ENCODE results near the gene TSC22D1.
A peak's percentile ranks its signal among the peaks of the same experiment; 100 is the strongest.
"Not testable (repeated sequence)": the region's sequence is repeated elsewhere in the genome, so short reads cannot be mapped to it uniquely, and the experiment has no call there.

TSC22D1 gene

GRCh38 chr13:44468874-44469273 lies 107.3 kb downstream of the TSC22D1 start:
- H3K36me3 Mint-ChIP-seq (ENCODE audit: low read depth): no peaks in the 10 kb centered on the region
- no peak overlapping the region for H3K4me3 Mint-ChIP-seq
- H3K9me3 Mint-ChIP-seq: no peaks in the 10 kb centered on the region
- no peak for TF ChIP-seq CTCF (IDR thresholded peaks at IDR 0.05; ENCODE audit: unreplicated experiment in 3 of 3)
- no peaks in the 10 kb centered on the region for H3K27me3 Mint-ChIP-seq (ENCODE audit: low read depth)
- H3K4me1 Mint-ChIP-seq: peaks cover 24% of the 10 kb centered on the region
- H3K27ac Mint-ChIP-seq: peak overlapping the region; percentile 1 to 43 (median 33)

GRCh38 chr13:44465318-44465717 lies 110.8 kb downstream of the TSC22D1 start:
- H3K36me3 Mint-ChIP-seq (ENCODE audit: low read depth): no peaks in the 10 kb centered on the region
- no peaks in the 10 kb centered on the region for H3K27me3 Mint-ChIP-seq (ENCODE audit: low read depth)
- H3K27ac Mint-ChIP-seq: no peak overlapping the region
- no peaks in the 10 kb centered on the region for H3K9me3 Mint-ChIP-seq
- no peak for TF ChIP-seq CTCF (IDR thresholded peaks at IDR 0.05; ENCODE audit: unreplicated experiment in 3 of 3)
- peaks cover 24% of the 10 kb centered on the region for H3K4me1 Mint-ChIP-seq
- no peak overlapping the region for H3K4me3 Mint-ChIP-seq

- no peak for TF ChIP-seq CTCF (IDR thresholded peaks at IDR 0.05; ENCODE audit: unreplicated experiment in 3 of 3)
- Mint-ChIP-seq H3K27me3 (ENCODE audit: low read depth) (no peaks in the 10 kb centered on the region), H3K4me1 (peaks cover 23% of the 10 kb centered on the region), H3K27ac (no peak overlapping the region), H3K9me3 (no peaks in the 10 kb centered on the region), H3K4me3 (no peak overlapping the region), H3K36me3 (ENCODE audit: low read depth) (no peaks in the 10 kb centered on the region)
Measured at GRCh38 chr13:44464471-44464870, 111.7 kb downstream of the TSC22D1 start.

- Mint-ChIP-seq H3K4me1 (peaks cover 16% of the 10 kb centered on the region), H3K36me3 (ENCODE audit: low read depth) (no peaks in the 10 kb centered on the region), H3K27ac (no peak overlapping the region), H3K27me3 (ENCODE audit: low read depth) (no peaks in the 10 kb centered on the region), H3K9me3 (no peaks in the 10 kb centered on the region), H3K4me3 (no peak overlapping the region)
- TF ChIP-seq CTCF (IDR thresholded peaks at IDR 0.05; ENCODE audit: unreplicated experiment in 3 of 3): no peak
Measured at GRCh38 chr13:44463759-44464158, 112.4 kb downstream of the TSC22D1 start.

- H3K9me3 Mint-ChIP-seq: no peaks in the 10 kb centered on the region
- no peak overlapping the region for H3K4me3 Mint-ChIP-seq
- no peak for TF ChIP-seq CTCF (IDR thresholded peaks at IDR 0.05; ENCODE audit: unreplicated experiment in 3 of 3)
- no peak overlapping the region for H3K27ac Mint-ChIP-seq
- H3K27me3 Mint-ChIP-seq (ENCODE audit: low read depth): no peaks in the 10 kb centered on the region
- H3K36me3 Mint-ChIP-seq (ENCODE audit: low read depth): peaks cover 9% of the 10 kb centered on the region
- H3K4me1 Mint-ChIP-seq: no peaks in the 10 kb centered on the region
Measured at GRCh38 chr13:44459674-44460073, 116.5 kb downstream of the TSC22D1 start.

- H3K27ac Mint-ChIP-seq: no peak overlapping the region
- no peak for TF ChIP-seq CTCF (IDR thresholded peaks at IDR 0.05; ENCODE audit: unreplicated experiment in 3 of 3)
- no peaks in the 10 kb centered on the region for H3K4me1 Mint-ChIP-seq
- H3K36me3 Mint-ChIP-seq (ENCODE audit: low read depth): peaks cover 9% of the 10 kb centered on the region
- H3K9me3 Mint-ChIP-seq: no peaks in the 10 kb centered on the region
- H3K27me3 Mint-ChIP-seq (ENCODE audit: low read depth): no peaks in the 10 kb centered on the region
- H3K4me3 Mint-ChIP-seq: no peak overlapping the region
Measured at GRCh38 chr13:44458313-44458975, 117.7 kb downstream of the TSC22D1 start.

- not testable (repeated sequence) for H3K4me1 Mint-ChIP-seq; H3K36me3 Mint-ChIP-seq (ENCODE audit: low read depth); H3K27me3 Mint-ChIP-seq (ENCODE audit: low read depth); H3K9me3 Mint-ChIP-seq; H3K27ac Mint-ChIP-seq; H3K4me3 Mint-ChIP-seq
Measured at GRCh38 chr13:44456212-44456611, 119.9 kb downstream of the TSC22D1 start.

All from nephron (organoid).